SK-N-SH (cell line): ENCODE results near the gene SETBP1.

Experiments
- TF ChIP-seq, protein P1 (sequence below): fragments of 200-600 bp; sonication (generic); IDR thresholded peaks from 2 replicates; pipeline ENCODE4 v1.6.1; 2017; ENCODE audit warnings: antibody characterized with exemption, mild to moderate bottlenecking, moderate library complexity
- TF ChIP-seq, protein P2 (sequence below): IDR thresholded peaks from 2 replicates; pipeline ENCODE4 v1.6.1; 2012; ENCODE audit warnings: mild to moderate bottlenecking, low read depth, low read length, moderate library complexity
- TF ChIP-seq, protein P3 (sequence below): IDR thresholded peaks from 2 replicates; pipeline ENCODE4; 2012

- TF ChIP-seq, protein P1, sequence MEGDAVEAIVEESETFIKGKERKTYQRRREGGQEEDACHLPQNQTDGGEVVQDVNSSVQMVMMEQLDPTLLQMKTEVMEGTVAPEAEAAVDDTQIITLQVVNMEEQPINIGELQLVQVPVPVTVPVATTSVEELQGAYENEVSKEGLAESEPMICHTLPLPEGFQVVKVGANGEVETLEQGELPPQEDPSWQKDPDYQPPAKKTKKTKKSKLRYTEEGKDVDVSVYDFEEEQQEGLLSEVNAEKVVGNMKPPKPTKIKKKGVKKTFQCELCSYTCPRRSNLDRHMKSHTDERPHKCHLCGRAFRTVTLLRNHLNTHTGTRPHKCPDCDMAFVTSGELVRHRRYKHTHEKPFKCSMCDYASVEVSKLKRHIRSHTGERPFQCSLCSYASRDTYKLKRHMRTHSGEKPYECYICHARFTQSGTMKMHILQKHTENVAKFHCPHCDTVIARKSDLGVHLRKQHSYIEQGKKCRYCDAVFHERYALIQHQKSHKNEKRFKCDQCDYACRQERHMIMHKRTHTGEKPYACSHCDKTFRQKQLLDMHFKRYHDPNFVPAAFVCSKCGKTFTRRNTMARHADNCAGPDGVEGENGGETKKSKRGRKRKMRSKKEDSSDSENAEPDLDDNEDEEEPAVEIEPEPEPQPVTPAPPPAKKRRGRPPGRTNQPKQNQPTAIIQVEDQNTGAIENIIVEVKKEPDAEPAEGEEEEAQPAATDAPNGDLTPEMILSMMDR = peak; percentile 56
- TF ChIP-seq, protein P2, sequence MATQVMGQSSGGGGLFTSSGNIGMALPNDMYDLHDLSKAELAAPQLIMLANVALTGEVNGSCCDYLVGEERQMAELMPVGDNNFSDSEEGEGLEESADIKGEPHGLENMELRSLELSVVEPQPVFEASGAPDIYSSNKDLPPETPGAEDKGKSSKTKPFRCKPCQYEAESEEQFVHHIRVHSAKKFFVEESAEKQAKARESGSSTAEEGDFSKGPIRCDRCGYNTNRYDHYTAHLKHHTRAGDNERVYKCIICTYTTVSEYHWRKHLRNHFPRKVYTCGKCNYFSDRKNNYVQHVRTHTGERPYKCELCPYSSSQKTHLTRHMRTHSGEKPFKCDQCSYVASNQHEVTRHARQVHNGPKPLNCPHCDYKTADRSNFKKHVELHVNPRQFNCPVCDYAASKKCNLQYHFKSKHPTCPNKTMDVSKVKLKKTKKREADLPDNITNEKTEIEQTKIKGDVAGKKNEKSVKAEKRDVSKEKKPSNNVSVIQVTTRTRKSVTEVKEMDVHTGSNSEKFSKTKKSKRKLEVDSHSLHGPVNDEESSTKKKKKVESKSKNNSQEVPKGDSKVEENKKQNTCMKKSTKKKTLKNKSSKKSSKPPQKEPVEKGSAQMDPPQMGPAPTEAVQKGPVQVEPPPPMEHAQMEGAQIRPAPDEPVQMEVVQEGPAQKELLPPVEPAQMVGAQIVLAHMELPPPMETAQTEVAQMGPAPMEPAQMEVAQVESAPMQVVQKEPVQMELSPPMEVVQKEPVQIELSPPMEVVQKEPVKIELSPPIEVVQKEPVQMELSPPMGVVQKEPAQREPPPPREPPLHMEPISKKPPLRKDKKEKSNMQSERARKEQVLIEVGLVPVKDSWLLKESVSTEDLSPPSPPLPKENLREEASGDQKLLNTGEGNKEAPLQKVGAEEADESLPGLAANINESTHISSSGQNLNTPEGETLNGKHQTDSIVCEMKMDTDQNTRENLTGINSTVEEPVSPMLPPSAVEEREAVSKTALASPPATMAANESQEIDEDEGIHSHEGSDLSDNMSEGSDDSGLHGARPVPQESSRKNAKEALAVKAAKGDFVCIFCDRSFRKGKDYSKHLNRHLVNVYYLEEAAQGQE = no peak
- TF ChIP-seq, protein P3, sequence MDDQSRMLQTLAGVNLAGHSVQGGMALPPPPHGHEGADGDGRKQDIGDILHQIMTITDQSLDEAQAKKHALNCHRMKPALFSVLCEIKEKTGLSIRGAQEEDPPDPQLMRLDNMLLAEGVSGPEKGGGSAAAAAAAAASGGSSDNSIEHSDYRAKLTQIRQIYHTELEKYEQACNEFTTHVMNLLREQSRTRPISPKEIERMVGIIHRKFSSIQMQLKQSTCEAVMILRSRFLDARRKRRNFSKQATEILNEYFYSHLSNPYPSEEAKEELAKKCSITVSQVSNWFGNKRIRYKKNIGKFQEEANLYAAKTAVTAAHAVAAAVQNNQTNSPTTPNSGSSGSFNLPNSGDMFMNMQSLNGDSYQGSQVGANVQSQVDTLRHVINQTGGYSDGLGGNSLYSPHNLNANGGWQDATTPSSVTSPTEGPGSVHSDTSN = peak; percentile 49
These were observed 333.4 kb downstream of the SETBP1 start for GRCh38 chr18:45014047-45014501.
